Keratinocyte (primary cell): Measurements from ENCODE around the gene GPRC5A. TPM values are rescaled to one million over a fixed set of nuclear protein-coding genes. Genes with fewer than 3 reads are reported as not detected.

Source experiments
- DNase-seq: peaks from one replicate; pipeline ENCODE4 v3.0.0-alpha.2; 2011; ENCODE audit warnings: low read depth, missing footprints, low spot score
- FAIRE-seq: peaks from 2 replicates; lab custom pipeline; 2011; peaks lifted over from hg19 to GRCh38; lab: Jason Lieb, UNC
- H2AFZ ChIP-seq: 2 replicates; pipeline ENCODE4 v1.6.0; 2012; ENCODE audit warnings: low read length, control low read depth, inconsistent platforms; ENCODE audit not compliant: control insufficient read depth
- H3K27ac ChIP-seq: 2 replicates; pipeline ENCODE4 v1.5.1; 2011; ENCODE audit warnings: low read length; ENCODE audit not compliant: control insufficient read depth, insufficient read depth
- H3K27me3 ChIP-seq: 3 replicates; pipeline ENCODE4 v1.6.0; 2011; ENCODE audit warnings: low read length; ENCODE audit not compliant: control insufficient read depth, insufficient read depth; ENCODE audit errors: extremely low read depth
- H3K36me3 ChIP-seq, 2 experiments: 2 replicates in 1 of 2; 3 replicates in 1 of 2; pipeline ENCODE4 v1.5.1; 2011; ENCODE audit warnings: low read length in 2 of 2, mild to moderate bottlenecking in 1 of 2; ENCODE audit not compliant: control insufficient read depth in 2 of 2, insufficient read depth in 2 of 2; ENCODE audit errors: extremely low read depth in 1 of 2
- H3K4me1 ChIP-seq: 3 replicates; pipeline ENCODE4 v1.5.1; 2011; ENCODE audit warnings: low read length; ENCODE audit not compliant: control insufficient read depth, insufficient read depth; ENCODE audit errors: extremely low read depth
- H3K4me2 ChIP-seq: 3 replicates; pipeline ENCODE4 v1.6.0; 2011; ENCODE audit warnings: low read depth, low read length; ENCODE audit not compliant: control insufficient read depth, insufficient read depth; ENCODE audit errors: extremely low read depth
- H3K4me3 ChIP-seq, 3 experiments: fragments of 200-600 bp in 1 of 3; sonication (generic) in 1 of 3; 2 replicates in 2 of 3; 3 replicates in 1 of 3; pipeline ENCODE4 v1.5.1; 2011 to 2016; ENCODE audit warnings: low read length in 3 of 3, mild to moderate bottlenecking in 3 of 3, control low read depth in 2 of 3, inconsistent platforms in 1 of 3, low read depth in 1 of 3, mixed read lengths in 1 of 3, mixed run types in 1 of 3, moderate library complexity in 1 of 3; ENCODE audit not compliant: control insufficient read depth in 2 of 3, insufficient read depth in 2 of 3; ENCODE audit errors: extremely low read depth in 1 of 3
- H3K79me2 ChIP-seq: 2 replicates; pipeline ENCODE4 v1.6.0; 2012; ENCODE audit warnings: low read length; ENCODE audit not compliant: control insufficient read depth, insufficient read depth
- H3K9ac ChIP-seq: 3 replicates; pipeline ENCODE4 v1.6.0; 2011; ENCODE audit warnings: low read length; ENCODE audit not compliant: control insufficient read depth, insufficient read depth; ENCODE audit errors: extremely low read depth
- H3K9me1 ChIP-seq: 3 replicates; pipeline ENCODE4 v1.6.0; 2011; ENCODE audit warnings: low read length; ENCODE audit not compliant: control insufficient read depth, insufficient read depth; ENCODE audit errors: extremely low read depth
- H3K9me3 ChIP-seq: 2 replicates; pipeline ENCODE4 v1.5.1; 2012; ENCODE audit warnings: low read depth, low read length; ENCODE audit not compliant: control insufficient read depth
- H4K20me1 ChIP-seq: 3 replicates; pipeline ENCODE4 v1.6.0; 2011; ENCODE audit warnings: low read length; ENCODE audit not compliant: control insufficient read depth, insufficient read depth; ENCODE audit errors: extremely low read depth
- EZH2 ChIP-seq: IDR thresholded peaks from one replicate; pipeline ENCODE4 v1.6.1; 2012; ENCODE audit warnings: inconsistent platforms, mild to moderate bottlenecking, low read length, moderate library complexity
- dilution Hi-C: fragments of 300-500 bp; cut with MboI; formaldehyde crosslinking; loops from one replicate; pipeline ENCODE4 v1.7.0; 2020; ENCODE audit warnings: low sequenced_read_pairs; ENCODE audit not compliant: extremely low pct_ligation_motif_present
- polyA plus RNA-seq, 5 experiments: library from polyadenylated mRNA; depleted of rRNA in 3 of 5; stranded (reverse) in 3 of 5; stranded (forward) in 1 of 5; unstranded in 1 of 5; fragments of >200 nt; gene quantifications; 1 replicate in 1 of 5; 2 replicates in 3 of 5; 3 replicates in 1 of 5; pipeline versions ENCODE4 v1.2.1 to v1.2.3, GENCODE V29; 2011 to 2012; ENCODE audit warnings: missing spikeins in 2 of 5, low read depth in 1 of 5, low replicate concordance in 1 of 5
- TF ChIP-seq, protein P1 (sequence below), 3 experiments: IDR thresholded peaks in 1 of 3; conservative IDR thresholded peaks in 1 of 3; optimal IDR thresholded peaks in 1 of 3; 2 replicates in 2 of 3; 3 replicates in 1 of 3; pipeline versions ENCODE3 to v1.5.1; 2011; ENCODE audit warnings: low read length in 3 of 3, mild to moderate bottlenecking in 3 of 3, moderate library complexity in 2 of 3, control low read depth in 1 of 3, inconsistent platforms in 1 of 3; ENCODE audit not compliant: insufficient read depth in 2 of 3; ENCODE audit errors: extremely low read depth in 1 of 3

The GPRC5A gene
- polyA plus RNA-seq, 1 donor (not counting 4 experiments of a cell fraction or from before 2014, with no cell fraction given), result 25.5 TPM

DNA sequence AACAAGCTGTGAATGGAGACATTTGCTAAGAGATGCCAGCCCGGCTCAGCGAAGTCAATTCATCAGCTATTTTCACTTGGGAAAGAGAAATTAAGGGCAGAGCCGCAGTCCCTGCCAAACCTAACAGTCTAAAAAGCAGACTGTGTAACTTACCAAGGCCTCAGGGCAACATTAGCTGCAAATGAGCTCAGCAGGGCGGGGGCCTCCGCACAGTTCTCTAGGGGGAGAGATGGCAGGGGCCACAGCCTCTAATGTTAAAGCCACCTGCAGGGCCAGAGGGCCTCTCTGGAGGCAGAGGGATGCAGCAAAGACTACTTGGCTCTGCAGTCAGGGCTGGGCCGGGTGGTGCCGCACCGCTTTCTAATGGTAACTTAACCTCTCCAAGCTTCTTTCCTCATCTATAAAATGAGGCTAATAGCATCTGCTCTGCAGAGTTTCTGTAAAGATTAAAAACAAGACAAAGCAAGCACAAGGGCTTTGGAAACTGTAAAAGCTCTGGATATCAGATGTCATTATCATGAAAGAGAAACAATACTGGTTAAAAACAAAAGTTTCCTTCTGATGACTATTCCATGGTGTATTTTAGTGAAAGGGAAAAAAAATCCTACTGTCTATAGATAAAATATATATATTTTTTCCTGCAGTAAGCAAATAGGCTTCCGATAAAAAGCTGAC, 13.4 kb upstream of the GPRC5A start:
- Histone ChIP-seq H3K4me3 (peak overlapping the region in 1 of 3 experiments; percentile 0), H3K4me1 (peaks cover 57% of the 10 kb centered on the region), H4K20me1 (no peaks in the 10 kb centered on the region), H3K9ac (peak overlapping the region; percentile 11), H3K9me3 (no peaks in the 10 kb centered on the region), H2AFZ (peak overlapping the region; percentile 0), H3K4me2 (peak overlapping the region; percentile 23), H3K79me2 (no peaks in the 10 kb centered on the region), H3K36me3 (peaks cover 0 to 1% of the 10 kb centered on the region in 2 experiments), H3K9me1 (no peaks in the 10 kb centered on the region), H3K27ac (peak overlapping the region; percentile 42), H3K27me3 (no peaks in the 10 kb centered on the region)
- dilution Hi-C loops, result no loop called here
- TF ChIP-seq, protein P1, sequence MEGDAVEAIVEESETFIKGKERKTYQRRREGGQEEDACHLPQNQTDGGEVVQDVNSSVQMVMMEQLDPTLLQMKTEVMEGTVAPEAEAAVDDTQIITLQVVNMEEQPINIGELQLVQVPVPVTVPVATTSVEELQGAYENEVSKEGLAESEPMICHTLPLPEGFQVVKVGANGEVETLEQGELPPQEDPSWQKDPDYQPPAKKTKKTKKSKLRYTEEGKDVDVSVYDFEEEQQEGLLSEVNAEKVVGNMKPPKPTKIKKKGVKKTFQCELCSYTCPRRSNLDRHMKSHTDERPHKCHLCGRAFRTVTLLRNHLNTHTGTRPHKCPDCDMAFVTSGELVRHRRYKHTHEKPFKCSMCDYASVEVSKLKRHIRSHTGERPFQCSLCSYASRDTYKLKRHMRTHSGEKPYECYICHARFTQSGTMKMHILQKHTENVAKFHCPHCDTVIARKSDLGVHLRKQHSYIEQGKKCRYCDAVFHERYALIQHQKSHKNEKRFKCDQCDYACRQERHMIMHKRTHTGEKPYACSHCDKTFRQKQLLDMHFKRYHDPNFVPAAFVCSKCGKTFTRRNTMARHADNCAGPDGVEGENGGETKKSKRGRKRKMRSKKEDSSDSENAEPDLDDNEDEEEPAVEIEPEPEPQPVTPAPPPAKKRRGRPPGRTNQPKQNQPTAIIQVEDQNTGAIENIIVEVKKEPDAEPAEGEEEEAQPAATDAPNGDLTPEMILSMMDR (optimal IDR thresholded peaks at IDR 0.05 in 1 of 3, IDR thresholded peaks at IDR 0.05 in 1 of 3, conservative IDR thresholded peaks at IDR 0.05 in 1 of 3; ENCODE audit: extremely low read depth in 1 of 3, insufficient read depth in 2 of 3, low read length in 3 of 3), result no peak
- no peak for TF ChIP-seq EZH2
- FAIRE-seq (no peak), DNase-seq (no peak)

GRCh38 chr12:12880537-12880936, 10.8 kb upstream of the GPRC5A start:
- Histone ChIP-seq H3K9me1 (no peaks in the 10 kb centered on the region), H4K20me1 (no peaks in the 10 kb centered on the region), H3K4me3 (no peak overlapping the region), H3K4me1 (peaks cover 53% of the 10 kb centered on the region), H3K79me2 (no peaks in the 10 kb centered on the region), H3K9ac (no peak overlapping the region), H3K9me3 (no peaks in the 10 kb centered on the region), H3K27ac (peak overlapping the region; percentile 94), H3K4me2 (no peak overlapping the region), H2AFZ (no peak overlapping the region), H3K27me3 (no peaks in the 10 kb centered on the region), H3K36me3 (no peaks in the 10 kb centered on the region)
- FAIRE-seq, result no peak
- TF ChIP-seq, protein P1 (optimal IDR thresholded peaks at IDR 0.05 in 1 of 3, IDR thresholded peaks at IDR 0.05 in 1 of 3, conservative IDR thresholded peaks at IDR 0.05 in 1 of 3; ENCODE audit: extremely low read depth in 1 of 3, insufficient read depth in 2 of 3, low read length in 3 of 3), result no peak
- no peak for TF ChIP-seq EZH2
- dilution Hi-C loops, result no loop called here
- DNase-seq, result no peak
